ENCODE results near the gene COG4. TPM values are rescaled to one million over a fixed set of nuclear protein-coding genes. Genes with fewer than 3 reads are reported as not detected.

The COG4 gene
- polyA plus RNA-seq, 3 donors: 66.2 to 78.8 (median 75.4) TPM

- no peak for DNase-seq
These were observed 39.9 kb downstream of the COG4 start for GRCh38 chr16:70483426-70483825.

GRCh38 chr16:70482624-70483023, 40.7 kb downstream of the COG4 start:
- no peak for DNase-seq

- DNase-seq: no peak
These were observed 41.3 kb downstream of the COG4 start for GRCh38 chr16:70481929-70482536.

- DNase-seq: no peak
These were observed 42.9 kb downstream of the COG4 start for GRCh38 chr16:70480127-70481105.

- DNase-seq: no peak
These were observed 44.4 kb downstream of the COG4 start for GRCh38 chr16:70478912-70479341.

- no peak for DNase-seq
These were observed 45.2 kb downstream of the COG4 start for GRCh38 chr16:70478169-70478568.

GRCh38 chr16:70476272-70477020, 46.9 kb downstream of the COG4 start:
- no peak for DNase-seq

GRCh38 chr16:70475054-70475871, 48.1 kb downstream of the COG4 start:
- DNase-seq: no peak

GRCh38 chr16:70474320-70475053, 48.9 kb downstream of the COG4 start:
- DNase-seq: no peak

GRCh38 chr16:70473446-70474319, 49.7 kb downstream of the COG4 start:
- DNase-seq: no peak

GRCh38 chr16:70472786-70473433, 50.4 kb downstream of the COG4 start:
- DNase-seq: no peak

GRCh38 chr16:70470927-70471341, 52.4 kb downstream of the COG4 start:
- no peak for DNase-seq

- no peak for DNase-seq
These were observed 53.0 kb downstream of the COG4 start for GRCh38 chr16:70470141-70470926.

- no peak for DNase-seq
These were observed 54.4 kb downstream of the COG4 start for GRCh38 chr16:70468776-70469525.

GRCh38 chr16:70467608-70468007, 55.7 kb downstream of the COG4 start:
- DNase-seq: no peak

- no peak for DNase-seq
These were observed 56.2 kb downstream of the COG4 start for GRCh38 chr16:70467113-70467512.

- no peak for DNase-seq
These were observed 56.6 kb downstream of the COG4 start for GRCh38 chr16:70466805-70467076.

All from renal pelvis (tissue), 4 donors.